Measurements from ENCODE around the gene BPIFA1. TPM values are rescaled to one million over a fixed set of nuclear protein-coding genes. Genes with fewer than 3 reads are reported as not detected.
A peak's percentile ranks its signal among the peaks of the same experiment; 100 is the strongest.

Gene BPIFA1
- total RNA-seq, 1 donor from 2014 or later, result not detected

GRCh38 chr20:33287884-33288283 is 52.1 kb downstream of the BPIFA1 start:
- Mint-ChIP-seq H3K27ac (ENCODE audit: unreplicated experiment) (no peak overlapping the region), H3K4me3 (ENCODE audit: unreplicated experiment) (no peak overlapping the region), H3K36me3 (ENCODE audit: unreplicated experiment) (no peaks in the 10 kb centered on the region), H3K4me1 (ENCODE audit: low read depth, unreplicated experiment) (no peaks in the 10 kb centered on the region), H3K9me3 (ENCODE audit: unreplicated experiment) (no peaks in the 10 kb centered on the region), H3K27me3 (ENCODE audit: unreplicated experiment) (peaks cover 4% of the 10 kb centered on the region)
- DNase-seq, result no peak
- TF ChIP-seq CTCF (IDR thresholded peaks at IDR 0.05; ENCODE audit: partially characterized antibody, unreplicated experiment), result no peak

GRCh38 chr20:33290852-33291251 is 55.1 kb downstream of the BPIFA1 start:
- Mint-ChIP-seq H3K27me3 (ENCODE audit: unreplicated experiment) (peaks cover 4% of the 10 kb centered on the region), H3K4me1 (ENCODE audit: low read depth, unreplicated experiment) (no peaks in the 10 kb centered on the region), H3K4me3 (ENCODE audit: unreplicated experiment) (no peak overlapping the region), H3K36me3 (ENCODE audit: unreplicated experiment) (no peaks in the 10 kb centered on the region), H3K27ac (ENCODE audit: unreplicated experiment) (no peak overlapping the region), H3K9me3 (ENCODE audit: unreplicated experiment) (no peaks in the 10 kb centered on the region)
- no peak for DNase-seq
- no peak for TF ChIP-seq CTCF (IDR thresholded peaks at IDR 0.05; ENCODE audit: partially characterized antibody, unreplicated experiment)

- H3K9me3 Mint-ChIP-seq (ENCODE audit: unreplicated experiment), result no peaks in the 10 kb centered on the region
- H3K4me3 Mint-ChIP-seq (ENCODE audit: unreplicated experiment), result no peak overlapping the region
- no peaks in the 10 kb centered on the region for H3K4me1 Mint-ChIP-seq (ENCODE audit: low read depth, unreplicated experiment)
- no peaks in the 10 kb centered on the region for H3K36me3 Mint-ChIP-seq (ENCODE audit: unreplicated experiment)
- no peak overlapping the region for H3K27ac Mint-ChIP-seq (ENCODE audit: unreplicated experiment)
- no peak for TF ChIP-seq CTCF (IDR thresholded peaks at IDR 0.05; ENCODE audit: partially characterized antibody, unreplicated experiment)
- DNase-seq, result no peak
- peaks cover 4% of the 10 kb centered on the region for H3K27me3 Mint-ChIP-seq (ENCODE audit: unreplicated experiment)
Measured at GRCh38 chr20:33291416-33291815, 55.6 kb downstream of the BPIFA1 start.

- no peaks in the 10 kb centered on the region for H3K36me3 Mint-ChIP-seq (ENCODE audit: unreplicated experiment)
- no peaks in the 10 kb centered on the region for H3K9me3 Mint-ChIP-seq (ENCODE audit: unreplicated experiment)
- peak; percentile 99 for TF ChIP-seq CTCF (IDR thresholded peaks at IDR 0.05; ENCODE audit: partially characterized antibody, unreplicated experiment)
- H3K4me3 Mint-ChIP-seq (ENCODE audit: unreplicated experiment), result no peak overlapping the region
- DNase-seq, result peak; percentile 79
- no peaks in the 10 kb centered on the region for H3K4me1 Mint-ChIP-seq (ENCODE audit: low read depth, unreplicated experiment)
- H3K27me3 Mint-ChIP-seq (ENCODE audit: unreplicated experiment), result peaks cover 4% of the 10 kb centered on the region
- no peak overlapping the region for H3K27ac Mint-ChIP-seq (ENCODE audit: unreplicated experiment)
Measured at GRCh38 chr20:33291830-33292355, 56.1 kb downstream of the BPIFA1 start.

Other genes starting within 250 kb of the BPIFA1 start
- not detected for gene SUN5, start 231.6 kb upstream of the BPIFA1 start, total RNA-seq (ENCODE audit: unreplicated experiment)
- gene BPIFB2, start 228.3 kb upstream of the BPIFA1 start, total RNA-seq (ENCODE audit: unreplicated experiment), result not detected
- gene BPIFB6, start 204.3 kb upstream of the BPIFA1 start, total RNA-seq (ENCODE audit: unreplicated experiment), result not detected
- not detected for gene BPIFB3, start 182.1 kb upstream of the BPIFA1 start, total RNA-seq (ENCODE audit: unreplicated experiment)
- not detected for gene BPIFB4, start 156.4 kb upstream of the BPIFA1 start, total RNA-seq (ENCODE audit: unreplicated experiment)
- not detected for gene BPIFA2, start 67.8 kb upstream of the BPIFA1 start, total RNA-seq (ENCODE audit: unreplicated experiment)
- not detected for gene BPIFA3, start 18.6 kb upstream of the BPIFA1 start, total RNA-seq (ENCODE audit: unreplicated experiment)
- gene BPIFB1, start 47.2 kb downstream of the BPIFA1 start, total RNA-seq (ENCODE audit: unreplicated experiment), result not detected
- gene CDK5RAP1, start 165.5 kb downstream of the BPIFA1 start, total RNA-seq (ENCODE audit: unreplicated experiment), result 30.9 TPM
- 4.5 TPM for gene SNTA1, start 207.8 kb downstream of the BPIFA1 start, total RNA-seq (ENCODE audit: unreplicated experiment)

All from glutamatergic neuron (in vitro differentiated cells).